Measurements from ENCODE around the gene RALB. TPM values are rescaled to one million over a fixed set of nuclear protein-coding genes. Genes with fewer than 3 reads are reported as not detected.

The RALB gene
- polyA plus RNA-seq, 2 of the 4 experiments (the other 2 are of a cell fraction) = 72.9 to 76.5 TPM

Small RNAs within 50 kb of the gene (small RNA-seq; reads per million reads assigned to genes)
- 0 reads per million in 6 experiments for gene MTND4LP14

Other genes with a start within 250 kb of the RALB start
- 30.9 and 33.0 TPM in 2 replicates for gene EPB41L5, start 239.8 kb upstream of the RALB start, polyA plus RNA-seq (2011; rRNA removed)
- 5.3 to 7.6 TPM (median 5.8 TPM) in 3 replicates for gene EPB41L5, start 239.8 kb upstream of the RALB start, polyA plus RNA-seq (2017; fragmentation: RNase III; extraction: RNeasy Plus Mini Kit Qiagen cat#74134 plus additional on column Dnase treatment)
- 41.8 and 48.5 TPM in 2 replicates for gene TMEM185B, start 29.5 kb upstream of the RALB start, polyA plus RNA-seq (2011; rRNA removed)
- gene TMEM185B, start 29.5 kb upstream of the RALB start, polyA plus RNA-seq (2017; fragmentation: RNase III; extraction: RNeasy Plus Mini Kit Qiagen cat#74134 plus additional on column Dnase treatment) = 28.7 to 31.5 TPM (median 30.3 TPM) in 3 replicates
- gene INHBB, start 93.3 kb downstream of the RALB start, polyA plus RNA-seq (2011; rRNA removed) = 21.4 and 25.3 TPM in 2 replicates
- 7.2 to 9.3 TPM (median 9.2 TPM) in 3 replicates for gene INHBB, start 93.3 kb downstream of the RALB start, polyA plus RNA-seq (2017; fragmentation: RNase III; extraction: RNeasy Plus Mini Kit Qiagen cat#74134 plus additional on column Dnase treatment)

All from A549 (cell line).